Neural crest cell (in vitro differentiated cells): ENCODE data around the gene PDLIM1. TPM values are rescaled to one million over a fixed set of nuclear protein-coding genes. Genes with fewer than 3 reads are reported as not detected.

Experiments used
- DNase-seq: peaks from one replicate; pipeline ENCODE4 v3.0.0; 2021; ENCODE audit warnings: low read depth, mixed read lengths, low spot score
- H3K27ac Mint-ChIP-seq: one replicate; pipeline ENCODE4 v1.8.0; 2021; ENCODE audit warnings: mild to moderate bottlenecking, mixed read lengths; ENCODE audit not compliant: unreplicated experiment
- H3K27me3 Mint-ChIP-seq: 2 replicates; pipeline ENCODE4 v1.8.0; 2021; ENCODE audit warnings: low read depth, mild to moderate bottlenecking, mixed read lengths
- H3K36me3 Mint-ChIP-seq: 2 replicates; pipeline ENCODE4 v1.8.0; 2021; ENCODE audit warnings: low read depth, mild to moderate bottlenecking, mixed read lengths
- H3K4me1 Mint-ChIP-seq: 2 replicates; pipeline ENCODE4 v1.8.0; 2021; ENCODE audit warnings: mixed read lengths
- H3K4me3 Mint-ChIP-seq: one replicate; pipeline ENCODE4 v1.8.0; 2021; ENCODE audit warnings: mild to moderate bottlenecking, mixed read lengths
- H3K9me3 Mint-ChIP-seq: 2 replicates; pipeline ENCODE4 v1.8.0; 2021; ENCODE audit warnings: mixed read lengths
- CTCF ChIP-seq: fragments of 200-600 bp; sonication (generic); conservative IDR thresholded peaks from 2 replicates; pipeline ENCODE4 v1.5.0; 2021; ENCODE audit warnings: antibody characterized with exemption, mild to moderate bottlenecking
- total RNA-seq: library from RNA; stranded (reverse); gene quantifications from 2 replicates; pipeline ENCODE4 v1.2.1, GENCODE V29; 2021

The PDLIM1 gene
- total RNA-seq, 1 donor from 2014 or later, result 20.9 TPM

GRCh38 chr10:95256268-95256667, 34.5 kb downstream of the PDLIM1 start:
- peaks cover 4% of the 10 kb centered on the region for H3K4me1 Mint-ChIP-seq
- H3K4me3 Mint-ChIP-seq, result no peak overlapping the region
- peaks cover 14% of the 10 kb centered on the region for H3K36me3 Mint-ChIP-seq
- H3K27ac Mint-ChIP-seq, result no peak overlapping the region
- H3K27me3 Mint-ChIP-seq, result no peaks in the 10 kb centered on the region
- H3K9me3 Mint-ChIP-seq, result peaks cover 8% of the 10 kb centered on the region
- no peak for TF ChIP-seq CTCF
- DNase-seq, result no peak

DNA sequence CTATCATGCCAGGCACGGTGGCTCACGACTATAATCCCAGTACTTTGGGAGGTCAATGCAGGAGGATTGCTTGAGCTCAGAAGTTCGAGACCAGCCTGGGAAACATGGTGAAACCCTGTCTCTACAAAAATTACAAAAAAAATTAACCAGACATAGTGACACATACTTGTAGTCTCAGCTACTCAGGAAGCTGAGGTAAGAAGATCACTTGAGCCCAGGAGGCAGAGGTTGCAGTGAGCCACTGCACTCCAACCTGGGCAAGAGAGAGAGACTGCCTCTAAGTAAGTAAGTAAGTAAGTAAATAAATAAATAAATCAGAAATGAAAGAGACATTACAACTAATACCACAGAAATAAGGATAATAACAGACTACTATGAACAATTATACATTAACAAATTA, 36.2 kb downstream of the PDLIM1 start:
- TF ChIP-seq CTCF, result no peak
- Mint-ChIP-seq H3K9me3 (peaks cover 8% of the 10 kb centered on the region), H3K27ac (no peak overlapping the region), H3K4me1 (no peaks in the 10 kb centered on the region), H3K27me3 (no peaks in the 10 kb centered on the region), H3K36me3 (peaks cover 14% of the 10 kb centered on the region), H3K4me3 (no peak overlapping the region)
- no peak for DNase-seq

DNA sequence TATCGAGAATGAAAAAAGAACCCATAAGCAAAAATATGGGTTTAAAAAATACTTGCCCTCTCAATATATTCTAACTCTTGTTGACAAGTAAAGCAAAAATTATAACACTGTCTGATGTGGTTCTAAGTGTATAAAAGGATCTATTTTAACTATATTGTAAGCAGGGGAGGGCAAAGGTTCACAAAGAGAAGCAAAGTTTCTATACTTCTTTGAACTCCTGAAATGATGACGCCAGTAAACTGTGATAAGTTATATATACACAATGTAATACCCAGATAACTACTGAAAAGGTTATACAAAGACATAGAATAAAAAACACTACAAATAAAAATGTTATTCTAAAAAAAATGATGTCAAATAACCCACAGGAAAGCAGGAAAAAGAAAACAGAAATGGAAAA, 37.1 kb downstream of the PDLIM1 start:
- no peaks in the 10 kb centered on the region for H3K4me1 Mint-ChIP-seq
- TF ChIP-seq CTCF, result no peak
- no peak overlapping the region for H3K27ac Mint-ChIP-seq
- peaks cover 8% of the 10 kb centered on the region for H3K9me3 Mint-ChIP-seq
- H3K27me3 Mint-ChIP-seq, result no peaks in the 10 kb centered on the region
- peaks cover 14% of the 10 kb centered on the region for H3K36me3 Mint-ChIP-seq
- no peak for DNase-seq
- no peak overlapping the region for H3K4me3 Mint-ChIP-seq

GRCh38 chr10:95253007-95253406, 37.8 kb downstream of the PDLIM1 start:
- H3K27me3 Mint-ChIP-seq, result no peaks in the 10 kb centered on the region
- H3K36me3 Mint-ChIP-seq, result peaks cover 14% of the 10 kb centered on the region
- no peak overlapping the region for H3K4me3 Mint-ChIP-seq
- TF ChIP-seq CTCF, result no peak
- no peaks in the 10 kb centered on the region for H3K4me1 Mint-ChIP-seq
- DNase-seq, result no peak
- no peak overlapping the region for H3K27ac Mint-ChIP-seq
- peaks cover 8% of the 10 kb centered on the region for H3K9me3 Mint-ChIP-seq

- Mint-ChIP-seq H3K9me3 (peaks cover 2% of the 10 kb centered on the region), H3K36me3 (peaks cover 9% of the 10 kb centered on the region), H3K4me1 (peaks cover 10% of the 10 kb centered on the region), H3K4me3 (no peak overlapping the region), H3K27ac (no peak overlapping the region), H3K27me3 (no peaks in the 10 kb centered on the region)
- no peak for TF ChIP-seq CTCF
- no peak for DNase-seq
These were observed 39.9 kb downstream of the PDLIM1 start for GRCh38 chr10:95250856-95251255.

DNA sequence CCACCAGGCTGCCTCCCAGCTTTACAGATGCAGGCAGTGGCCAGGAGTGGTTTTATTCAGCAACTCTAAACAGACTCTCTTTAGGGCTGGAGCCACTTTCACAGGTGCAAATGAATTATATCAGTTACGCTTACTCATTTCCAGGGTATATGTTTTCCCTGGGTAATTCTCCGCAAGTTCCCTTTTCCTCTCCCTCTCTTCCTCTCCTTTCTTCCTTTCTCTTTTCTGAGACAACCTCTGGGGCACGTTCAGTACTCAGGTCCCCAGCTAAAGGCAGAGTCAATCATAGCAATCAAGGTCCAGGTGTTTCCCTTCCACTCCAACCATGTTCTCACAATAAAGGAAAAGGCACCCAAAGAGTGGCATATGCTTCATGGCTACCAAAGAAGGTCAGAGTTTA, 41.3 kb downstream of the PDLIM1 start:
- Mint-ChIP-seq H3K9me3 (no peaks in the 10 kb centered on the region), H3K27ac (no peak overlapping the region), H3K4me1 (peaks cover 10% of the 10 kb centered on the region), H3K36me3 (no peaks in the 10 kb centered on the region), H3K4me3 (no peak overlapping the region), H3K27me3 (no peaks in the 10 kb centered on the region)
- TF ChIP-seq CTCF, result no peak
- DNase-seq, result no peak
